ENCODE results near the gene RTN4R. TPM values are rescaled to one million over a fixed set of nuclear protein-coding genes. Genes with fewer than 3 reads are reported as not detected.
"Not testable (repeated sequence)": the region's sequence is repeated elsewhere in the genome, so short reads cannot be mapped to it uniquely, and the experiment has no call there.

RTN4R gene
- total RNA-seq, 2 donors from 2014 or later = 0.66 to 1.8 TPM

GRCh38 chr22:20271114-20271994 lies 3.2 kb upstream of the RTN4R start:
- Histone ChIP-seq H3K4me3 (no peak overlapping the region), H3K27ac (no peak overlapping the region), H3K4me1 (peaks cover 9% of the 10 kb centered on the region), H3K9me3 (no peaks in the 10 kb centered on the region), H3K27me3 (no peaks in the 10 kb centered on the region), H3K36me3 (replicated peaks in 1 of 2; ENCODE audit: insufficient read depth in 1 of 2, low read depth in 2 of 2) (no peaks in the 10 kb centered on the region)
- DNase-seq = peak in 1 of 4 donors; percentile 44
- no peak for ATAC-seq
- WGBS, 2 donors = 95% methylated on average over 7 to 9 of the region's 14 CpGs
- TF ChIP-seq CTCF (IDR thresholded peaks at IDR 0.05) (no peak), POLR2A (IDR thresholded peaks at IDR 0.05) (no peak)
- intact Hi-C loops (cut with DNase I) = no loop called here

- H3K4me3 ChIP-seq; H3K36me3 ChIP-seq (replicated peaks in 1 of 2; ENCODE audit: insufficient read depth in 1 of 2, low read depth in 2 of 2); H3K9me3 ChIP-seq; intact Hi-C loops (cut with DNase I); H3K27me3 ChIP-seq; H3K27ac ChIP-seq: not testable (repeated sequence)
- 71 to 86% methylated on average over 15 to 23 of the region's 23 CpGs for WGBS, 2 donors
- peak; percentile 47 for ATAC-seq
- peak in 3 of 4 donors; percentile 37 to 64 (median 57) for DNase-seq
- H3K4me1 ChIP-seq = peaks cover 11% of the 10 kb centered on the region
Observed at GRCh38 chr22:20270190-20271113, 2.3 kb upstream of the RTN4R start.

- intact Hi-C loops (cut with DNase I); DNase-seq; H3K27me3 ChIP-seq; ATAC-seq; H3K4me3 ChIP-seq; H3K27ac ChIP-seq; H3K36me3 ChIP-seq (replicated peaks in 1 of 2; ENCODE audit: insufficient read depth in 1 of 2, low read depth in 2 of 2); H3K9me3 ChIP-seq: not testable (repeated sequence)
- H3K4me1 ChIP-seq = peaks cover 19% of the 10 kb centered on the region
- 88% methylated on average over 6 to 7 of the region's 8 CpGs for WGBS, 2 donors
Observed at GRCh38 chr22:20269673-20270072, 1.6 kb upstream of the RTN4R start.

- DNase-seq; H3K4me3 ChIP-seq; H3K9me3 ChIP-seq; H3K36me3 ChIP-seq (replicated peaks in 1 of 2; ENCODE audit: insufficient read depth in 1 of 2, low read depth in 2 of 2); ATAC-seq; intact Hi-C loops (cut with DNase I); H3K27me3 ChIP-seq; H3K27ac ChIP-seq: not testable (repeated sequence)
- peaks cover 21% of the 10 kb centered on the region for H3K4me1 ChIP-seq
- WGBS, 2 donors = 92 to 100% methylated on average over 1 to 4 of the region's 4 CpGs
Observed at GRCh38 chr22:20269201-20269600, 1.1 kb upstream of the RTN4R start.

- H3K4me3 ChIP-seq = no peak overlapping the region
- ATAC-seq = peak; percentile 15
- WGBS, 2 donors = 1 to 20% methylated on average over 1 to 59 of the region's 101 CpGs
- no peak for TF ChIP-seq CTCF (IDR thresholded peaks at IDR 0.05)
- TF ChIP-seq POLR2A (IDR thresholded peaks at IDR 0.05) = no peak
- no peaks in the 10 kb centered on the region for H3K36me3 ChIP-seq (replicated peaks in 1 of 2; ENCODE audit: insufficient read depth in 1 of 2, low read depth in 2 of 2)
- no peaks in the 10 kb centered on the region for H3K27me3 ChIP-seq
- peak; percentile 20 to 54 (median 38) for DNase-seq
- peak overlapping the region in 3 of 4 donors; percentile 50 to 64 (median 55) for H3K27ac ChIP-seq
- peaks cover 25% of the 10 kb centered on the region for H3K4me1 ChIP-seq
- no peaks in the 10 kb centered on the region for H3K9me3 ChIP-seq
- intact Hi-C loops (cut with DNase I) = no loop called here
Observed at GRCh38 chr22:20267441-20268278, 458 bp downstream of the RTN4R start.

- intact Hi-C loops (cut with DNase I); ATAC-seq; H3K4me3 ChIP-seq; H3K9me3 ChIP-seq; DNase-seq; H3K27ac ChIP-seq; H3K36me3 ChIP-seq (replicated peaks in 1 of 2; ENCODE audit: insufficient read depth in 1 of 2, low read depth in 2 of 2); H3K27me3 ChIP-seq: not testable (repeated sequence)
- peaks cover 30% of the 10 kb centered on the region for H3K4me1 ChIP-seq
- 50% methylated on average over 25 of the region's 33 CpGs; no CpG with 5 or more reads in 1 of the 2 donors for WGBS, 2 donors
Observed at GRCh38 chr22:20266667-20267440, 1.3 kb downstream of the RTN4R start.

- intact Hi-C loops (cut with DNase I) = not testable (repeated sequence)
- WGBS, 2 donors = 65% methylated on average over 15 of the region's 15 CpGs; no CpG with 5 or more reads in 1 of the 2 donors
Observed at GRCh38 chr22:20265772-20266666, 2.1 kb downstream of the RTN4R start.

More at GRCh38 chr22:20265772-20266666, 2.1 kb downstream of the RTN4R start:
- H3K4me1 ChIP-seq = peaks cover 30% of the 10 kb centered on the region
- not testable (repeated sequence) for H3K4me3 ChIP-seq; H3K27ac ChIP-seq; ATAC-seq; H3K36me3 ChIP-seq (replicated peaks in 1 of 2; ENCODE audit: insufficient read depth in 1 of 2, low read depth in 2 of 2); DNase-seq; H3K27me3 ChIP-seq; H3K9me3 ChIP-seq
